Adrenal gland (tissue), 12 donors: Measurements from ENCODE around the gene PRKD1. TPM values are rescaled to one million over a fixed set of nuclear protein-coding genes. Genes with fewer than 3 reads are reported as not detected.

Source experiments
- DNase-seq, 7 donors: peaks; one replicate each; pipeline ENCODE4 v3.0.0-alpha.2; 2019 to 2020
- H3K27ac ChIP-seq, 5 donors: fragments of 200-600 bp; sonication (generic) in 4 of 5; 1 replicate in 3 of 5; 2 replicates in 2 of 5; pipeline versions ENCODE4 v1.5.1 to v1.8.0; 2016 to 2020; ENCODE audit warnings: mild to moderate bottlenecking in 1 of 5
- H3K27me3 ChIP-seq: fragments of 200-600 bp; 2 replicates; pipeline ENCODE4 v1.8.0; 2021
- H3K36me3 ChIP-seq, 2 donors: fragments of 200-600 bp; replicated peaks in 1 of 2; 1 replicate in 1 of 2; 2 replicates in 1 of 2; pipeline versions ENCODE4 v1.5.1 to v1.8.0; 2018 to 2022
- H3K4me1 ChIP-seq, 2 donors: fragments of 200-600 bp; replicated peaks in 1 of 2; 1 replicate in 1 of 2; 2 replicates in 1 of 2; pipeline versions ENCODE4 v1.5.1 to v1.8.0; 2018 to 2021
- H3K4me3 ChIP-seq, 4 donors: fragments of 200-600 bp; sonication (generic) in 3 of 4; one replicate each; pipeline ENCODE4 v1.5.1; 2016 to 2018
- H3K9me3 ChIP-seq, 3 donors: fragments of 200-600 bp; sonication (generic) in 1 of 3; replicated peaks in 1 of 3; 1 replicate in 2 of 3; 2 replicates in 1 of 3; pipeline versions ENCODE4 v1.5.1 to v1.8.0; 2016 to 2021
- CTCF ChIP-seq, 6 experiments: fragments of 450-650 bp in 4 of 6; fragments of 200-600 bp in 2 of 6; sonication (generic) in 1 of 6; IDR thresholded peaks; 1 replicate in 5 of 6; 2 replicates in 1 of 6; pipeline versions ENCODE4 v1.5.1 to v1.8.0; 2016 to 2021; ENCODE audit warnings: antibody characterized with exemption in 6 of 6, mild to moderate bottlenecking in 2 of 6, moderate library complexity in 1 of 6
- POLR2A ChIP-seq, 2 donors: fragments of 450-650 bp; IDR thresholded peaks; one replicate each; pipeline ENCODE4 v1.6.1; 2017; ENCODE audit warnings: antibody characterized with exemption in 2 of 2, mild to moderate bottlenecking in 2 of 2, moderate library complexity in 1 of 2
- WGBS, 4 donors: extraction: QIAGEN DNeasy Blood & Tissue Kit in 2 of 4; methylation state at CpG; one replicate each; pipeline versions ENCODE4 v1.1.5 to v1.1.7; 2013 to 2017; 5-methylcytosine and 5-hydroxymethylcytosine counted together
- intact Hi-C, 2 donors: fragments of 100-400 bp; cut with DNase I; formaldehyde crosslinking; loops; one replicate each; pipeline versions ENCODE4 v1.14.1 to v1.15.0; 2022 to 2023
- polyA plus RNA-seq, 3 donors: library from polyadenylated mRNA; stranded (reverse); fragments of 200-250 nt in 2 of 3; fragments of 350-450 nt in 1 of 3; fragmentation: Illumina TruSeq in 1 of 3; extraction: RNeasy Lipid Tissue Mini Kit (QIAGEN cat#74804) in 1 of 3; gene quantifications; one replicate each; pipeline ENCODE4 v1.2.3, GENCODE V29; 2013 to 2014
- total RNA-seq, 9 donors: library from RNA; depleted of rRNA in 4 of 9; stranded (reverse); fragments of >200 nt in 4 of 9; fragments of 120-200 nt in 1 of 9; fragmentation: NEBNext Ultra II Directional in 1 of 9; extraction: Animal tissue kit (Norgen Biotek cat#: 25700) in 1 of 9; gene quantifications; one replicate each; pipeline versions ENCODE4 v1.1.0 to v1.2.4, GENCODE V29; 2013 to 2023
- donor health status: healthy with polysubstance abuse.
- donor health status: Bipolar disorder and iron deficiency.
- donor health status: DM: yes; HTN: yes; CAD: no.
- donor health status: DM: no; HTN: no; CAD: no.
- donor health status: DM: no; HTN: no; CAD: no.
- donor health status: DM: yes; HTN: yes; CAD: no.

The PRKD1 gene
- total and polyA plus RNA-seq, 12 donors: 6.9 to 30.1 (median 22.0) TPM

DNA sequence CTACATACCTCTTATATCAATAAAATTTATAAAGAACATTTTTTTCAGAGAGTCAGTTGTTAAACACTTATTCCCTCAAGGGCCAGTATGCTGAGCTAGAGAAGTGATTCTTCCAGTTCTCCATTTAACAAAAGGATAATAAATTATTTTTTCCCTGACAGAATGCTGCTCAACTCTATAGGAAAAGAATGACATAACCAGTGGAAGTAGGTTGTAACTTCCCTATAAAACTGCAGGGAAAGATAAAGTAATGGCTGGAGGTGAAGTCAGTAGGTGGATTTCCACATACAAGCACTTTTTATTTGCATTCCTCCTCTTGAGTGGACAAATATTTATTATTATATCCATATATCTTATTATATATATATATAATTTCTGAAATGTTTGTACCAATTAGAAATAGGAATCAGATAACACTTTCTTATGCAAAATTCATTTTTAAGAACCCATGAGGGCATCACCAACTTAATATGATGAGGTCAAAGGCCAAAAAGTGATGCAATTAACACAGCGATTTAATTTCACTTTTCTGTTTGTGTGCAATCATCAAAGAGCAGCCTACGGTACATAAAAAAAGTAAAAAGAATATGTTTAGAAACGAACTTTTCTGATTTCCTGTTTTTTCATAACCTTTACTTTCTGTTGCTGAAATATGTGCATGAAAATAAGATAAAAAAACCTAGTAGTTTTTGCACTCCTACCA, 175.3 kb downstream of the PRKD1 start:
- no peaks in the 10 kb centered on the region for H3K27me3 ChIP-seq
- H3K4me3 ChIP-seq: no peak overlapping the region
- peaks cover 0 to 14% of the 10 kb centered on the region in 2 donors for H3K4me1 ChIP-seq
- no peaks in the 10 kb centered on the region for H3K36me3 ChIP-seq
- DNase-seq: no peak
- no peaks in the 10 kb centered on the region for H3K9me3 ChIP-seq
- WGBS, 4 donors: 65 to 75% (median 71%) methylated on average over 3 of the region's 3 CpGs
- TF ChIP-seq POLR2A (IDR thresholded peaks at IDR 0.05) (no peak), CTCF (IDR thresholded peaks at IDR 0.05) (no peak)
- intact Hi-C loops: no loop called here
- H3K27ac ChIP-seq: no peak overlapping the region

DNA sequence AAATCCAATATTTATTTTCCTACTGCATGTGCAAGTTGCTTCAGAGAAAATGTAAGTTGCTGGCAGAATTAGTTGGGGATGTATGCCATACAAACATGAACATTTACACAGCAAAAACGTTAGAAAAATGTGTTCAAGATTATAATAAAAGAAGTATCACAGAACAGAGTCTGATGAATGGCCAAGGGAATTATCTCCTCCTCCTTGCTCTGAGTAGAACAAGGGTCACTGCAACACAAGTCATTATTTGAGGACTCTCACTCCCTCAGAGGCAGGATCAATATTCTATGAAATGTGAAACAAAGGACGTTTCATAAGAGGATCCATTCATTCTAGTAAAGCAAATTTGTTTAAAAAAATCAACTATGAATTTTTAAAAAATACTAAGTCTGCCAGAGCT, 177.8 kb downstream of the PRKD1 start:
- intact Hi-C loops: no loop called here
- H3K36me3 ChIP-seq: no peaks in the 10 kb centered on the region
- WGBS, 4 donors: 45 to 65% (median 60%) methylated on average over 2 of the region's 2 CpGs
- no peak for DNase-seq
- H3K4me1 ChIP-seq: peaks cover 0 to 6% of the 10 kb centered on the region in 2 donors
- no peak overlapping the region for H3K4me3 ChIP-seq
- TF ChIP-seq CTCF (IDR thresholded peaks at IDR 0.05) (no peak), POLR2A (IDR thresholded peaks at IDR 0.05) (no peak)
- H3K27ac ChIP-seq: no peak overlapping the region
- H3K9me3 ChIP-seq: no peaks in the 10 kb centered on the region
- H3K27me3 ChIP-seq: no peaks in the 10 kb centered on the region

- no peak overlapping the region for H3K27ac ChIP-seq
- 72 to 87% (median 76%) methylated on average over 3 of the region's 3 CpGs for WGBS, 4 donors
- H3K4me3 ChIP-seq: no peak overlapping the region
- DNase-seq: no peak
- H3K4me1 ChIP-seq: peaks cover 0 to 3% of the 10 kb centered on the region in 2 donors
- H3K36me3 ChIP-seq: no peaks in the 10 kb centered on the region
- TF ChIP-seq CTCF (IDR thresholded peaks at IDR 0.05) (no peak), POLR2A (IDR thresholded peaks at IDR 0.05) (no peak)
- no peaks in the 10 kb centered on the region for H3K27me3 ChIP-seq
- no peaks in the 10 kb centered on the region for H3K9me3 ChIP-seq
- intact Hi-C loops: no loop called here
These were observed 178.3 kb downstream of the PRKD1 start for GRCh38 chr14:29749327-29749726.

- WGBS, 4 donors: 42 to 62% (median 52%) methylated on average over 3 of the region's 3 CpGs
- Histone ChIP-seq H3K4me3 (no peak overlapping the region), H3K36me3 (no peaks in the 10 kb centered on the region), H3K27ac (no peak overlapping the region), H3K27me3 (no peaks in the 10 kb centered on the region), H3K9me3 (no peaks in the 10 kb centered on the region), H3K4me1 (peaks cover 20 to 29% of the 10 kb centered on the region in 2 donors)
- intact Hi-C loops: no loop called here
- DNase-seq: no peak
- TF ChIP-seq CTCF (IDR thresholded peaks at IDR 0.05): no peak
- no peak for TF ChIP-seq POLR2A (IDR thresholded peaks at IDR 0.05)
These were observed 181.8 kb downstream of the PRKD1 start for GRCh38 chr14:29745863-29746262.
